Activated CD4-positive, alpha-beta T cell treated with anti-CD3 and anti-CD28 coated beads, Interleukin-2, Interleukin-6, amounts not matched to agents 100 ng/mL and 50 ng/mL, durations not matched to agents 16 hours and 8 hours (primary cell): ENCODE measurements around the gene SRGAP3.

Experiments used
- DNase-seq: peaks from one replicate; pipeline ENCODE4 v3.0.0-alpha.2; 2020

Gene SRGAP3

GRCh38 chr3:9075762-9076161 lies 173.7 kb downstream of the SRGAP3 start:
- DNase-seq = no peak

- DNase-seq = no peak
Observed at GRCh38 chr3:9074079-9074478, 175.4 kb downstream of the SRGAP3 start.

GRCh38 chr3:9072667-9073009 lies 176.8 kb downstream of the SRGAP3 start:
- DNase-seq = no peak

GRCh38 chr3:9071936-9072666 lies 177.3 kb downstream of the SRGAP3 start:
- DNase-seq = no peak

- DNase-seq = no peak
Observed at GRCh38 chr3:9070961-9071360, 178.5 kb downstream of the SRGAP3 start.

GRCh38 chr3:9069971-9070370 lies 179.5 kb downstream of the SRGAP3 start:
- no peak for DNase-seq

GRCh38 chr3:9068051-9068450 lies 181.4 kb downstream of the SRGAP3 start:
- DNase-seq = no peak

GRCh38 chr3:9067352-9067975 lies 182.0 kb downstream of the SRGAP3 start:
- peak; percentile 57 for DNase-seq

- DNase-seq = no peak
Observed at GRCh38 chr3:9066775-9067174, 182.7 kb downstream of the SRGAP3 start.

GRCh38 chr3:9066141-9066540 lies 183.3 kb downstream of the SRGAP3 start:
- no peak for DNase-seq

- no peak for DNase-seq
Observed at GRCh38 chr3:9064850-9065249, 184.6 kb downstream of the SRGAP3 start.

GRCh38 chr3:9064251-9064650 lies 185.2 kb downstream of the SRGAP3 start:
- no peak for DNase-seq

- no peak for DNase-seq
Observed at GRCh38 chr3:9062570-9062969, 186.9 kb downstream of the SRGAP3 start.

- DNase-seq = no peak
Observed at GRCh38 chr3:9061634-9062033, 187.8 kb downstream of the SRGAP3 start.

GRCh38 chr3:9059489-9060400 lies 189.7 kb downstream of the SRGAP3 start:
- no peak for DNase-seq

GRCh38 chr3:9056581-9056980 lies 192.9 kb downstream of the SRGAP3 start:
- no peak for DNase-seq

- DNase-seq = no peak
Observed at GRCh38 chr3:9047452-9048346, 201.7 kb downstream of the SRGAP3 start.

GRCh38 chr3:9045371-9045770 lies 204.1 kb downstream of the SRGAP3 start:
- no peak for DNase-seq

- no peak for DNase-seq
Observed at GRCh38 chr3:9043063-9043462, 206.4 kb downstream of the SRGAP3 start.

- DNase-seq = no peak
Observed at GRCh38 chr3:9041626-9042025, 207.8 kb downstream of the SRGAP3 start.

GRCh38 chr3:9040996-9041395 lies 208.4 kb downstream of the SRGAP3 start:
- DNase-seq = no peak

- DNase-seq = no peak
Observed at GRCh38 chr3:9037144-9037711, 212.2 kb downstream of the SRGAP3 start.
